C4-2B (cell line): ENCODE results near the gene AKT1S1.

ENCODE experiments used
- H3K27ac ChIP-seq: fragments of 450-650 bp; 2 replicates; pipeline ENCODE4 v1.5.1; 2017
- ZFX ChIP-seq: fragments of 450-650 bp; IDR thresholded peaks from 2 replicates; pipeline ENCODE4 v1.6.1; 2017
- TF ChIP-seq, protein P1 (sequence below): fragments of 450-650 bp; conservative IDR thresholded peaks from 2 replicates; pipeline ENCODE4 v1.5.1; 2017; ENCODE audit warnings: mild to moderate bottlenecking

AKT1S1 gene

DNA sequence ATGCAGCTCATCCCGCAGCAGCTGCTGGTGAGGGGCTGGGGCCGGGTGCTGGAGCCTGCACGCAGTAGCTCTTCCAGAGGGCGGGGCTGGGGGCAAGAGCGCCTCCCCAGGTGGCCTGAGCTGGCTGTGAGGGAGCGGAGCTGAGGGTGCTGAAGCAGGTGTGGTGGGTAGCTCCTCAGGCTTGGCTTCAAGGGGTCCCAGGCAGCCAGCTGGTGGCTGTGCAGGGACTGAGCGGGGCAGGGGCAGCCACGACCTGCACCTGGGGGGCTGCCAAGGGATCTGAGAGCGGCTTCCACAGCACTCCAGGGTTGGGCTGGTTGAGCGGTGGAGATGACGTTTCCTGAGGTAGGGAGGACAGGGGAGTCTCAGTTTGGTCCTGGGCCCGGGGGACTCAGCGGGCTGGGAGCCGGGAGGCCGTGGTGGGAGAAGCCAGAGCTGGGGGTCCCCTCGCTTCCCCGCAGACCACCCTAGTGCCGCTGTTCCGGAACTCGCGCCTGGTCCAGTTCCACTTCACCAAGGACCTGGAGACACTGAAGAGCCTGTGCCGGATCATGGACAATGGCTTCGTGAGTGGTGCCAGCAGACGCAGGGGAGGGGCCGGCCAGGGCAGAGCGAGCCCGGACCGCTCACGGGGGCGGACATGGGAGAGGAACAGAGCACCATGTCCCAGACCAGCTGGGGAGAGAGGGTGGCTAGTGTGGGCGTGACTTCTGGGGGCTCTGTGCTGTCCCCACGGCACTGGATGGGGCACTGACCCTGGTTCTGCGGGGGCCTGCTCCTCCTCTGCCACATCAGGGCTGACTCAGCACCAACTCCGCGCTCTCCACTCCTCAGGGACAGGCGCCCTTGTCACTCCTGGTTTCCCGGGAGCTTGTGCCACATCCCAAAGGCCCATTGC lies 18.8 kb downstream of the AKT1S1 start:
- no peak overlapping the region for H3K27ac ChIP-seq
- TF ChIP-seq, protein P1, sequence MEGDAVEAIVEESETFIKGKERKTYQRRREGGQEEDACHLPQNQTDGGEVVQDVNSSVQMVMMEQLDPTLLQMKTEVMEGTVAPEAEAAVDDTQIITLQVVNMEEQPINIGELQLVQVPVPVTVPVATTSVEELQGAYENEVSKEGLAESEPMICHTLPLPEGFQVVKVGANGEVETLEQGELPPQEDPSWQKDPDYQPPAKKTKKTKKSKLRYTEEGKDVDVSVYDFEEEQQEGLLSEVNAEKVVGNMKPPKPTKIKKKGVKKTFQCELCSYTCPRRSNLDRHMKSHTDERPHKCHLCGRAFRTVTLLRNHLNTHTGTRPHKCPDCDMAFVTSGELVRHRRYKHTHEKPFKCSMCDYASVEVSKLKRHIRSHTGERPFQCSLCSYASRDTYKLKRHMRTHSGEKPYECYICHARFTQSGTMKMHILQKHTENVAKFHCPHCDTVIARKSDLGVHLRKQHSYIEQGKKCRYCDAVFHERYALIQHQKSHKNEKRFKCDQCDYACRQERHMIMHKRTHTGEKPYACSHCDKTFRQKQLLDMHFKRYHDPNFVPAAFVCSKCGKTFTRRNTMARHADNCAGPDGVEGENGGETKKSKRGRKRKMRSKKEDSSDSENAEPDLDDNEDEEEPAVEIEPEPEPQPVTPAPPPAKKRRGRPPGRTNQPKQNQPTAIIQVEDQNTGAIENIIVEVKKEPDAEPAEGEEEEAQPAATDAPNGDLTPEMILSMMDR: no peak
- no peak for TF ChIP-seq ZFX

DNA sequence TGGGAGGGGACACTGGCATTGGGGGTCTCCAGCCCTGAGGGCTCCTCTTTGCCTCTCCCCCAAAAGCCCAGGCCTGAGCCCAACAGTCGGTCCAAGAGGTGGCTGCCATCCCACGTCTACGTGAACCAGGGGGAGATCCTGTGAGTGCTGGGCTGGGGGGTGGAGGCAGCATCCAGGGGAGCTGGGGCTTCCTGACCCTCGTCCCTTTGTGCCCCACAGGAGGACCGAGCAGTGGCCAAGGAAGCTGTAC lies 19.4 kb downstream of the AKT1S1 start:
- no peak overlapping the region for H3K27ac ChIP-seq
- TF ChIP-seq ZFX: no peak
- TF ChIP-seq, protein P1: no peak

DNA sequence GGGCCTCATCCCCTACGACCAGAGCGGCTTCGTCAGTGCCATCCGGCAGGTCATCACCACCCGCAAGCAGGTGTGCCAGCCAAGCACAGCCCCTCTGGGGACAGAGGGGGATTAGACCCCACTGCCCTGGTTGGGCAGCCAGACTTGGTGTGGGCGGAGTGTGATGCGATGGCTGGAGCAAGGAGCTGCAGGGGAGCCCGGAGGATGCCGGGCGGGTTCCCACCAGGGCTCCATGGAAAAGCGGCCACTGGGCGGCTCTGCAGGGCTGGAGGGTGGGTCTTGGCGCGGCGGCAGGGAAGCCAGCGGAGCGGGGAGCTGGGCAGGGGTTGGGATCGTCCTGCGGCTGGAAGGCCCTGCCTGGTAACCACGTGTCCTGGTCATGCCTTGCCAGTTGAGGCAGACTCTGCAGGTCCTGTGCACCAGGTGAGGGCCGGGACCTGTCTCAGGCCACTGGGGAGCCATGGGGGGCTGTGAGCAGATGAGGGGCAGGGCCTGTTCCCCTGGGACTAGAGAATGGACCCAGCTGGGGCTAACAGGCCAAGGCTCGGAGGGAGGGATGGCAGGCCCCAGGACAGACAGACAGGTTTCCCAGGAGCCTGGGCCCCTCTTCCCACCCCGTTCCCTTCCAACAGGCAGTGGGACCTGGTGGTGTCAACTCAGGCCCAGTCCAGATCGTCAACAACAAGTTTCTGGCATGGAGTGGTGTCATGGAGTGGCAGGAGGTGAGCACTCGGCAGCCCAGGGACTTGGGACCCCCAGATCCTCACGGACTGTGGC lies 19.9 kb downstream of the AKT1S1 start:
- TF ChIP-seq ZFX: no peak
- TF ChIP-seq, protein P1: no peak
- no peak overlapping the region for H3K27ac ChIP-seq

DNA sequence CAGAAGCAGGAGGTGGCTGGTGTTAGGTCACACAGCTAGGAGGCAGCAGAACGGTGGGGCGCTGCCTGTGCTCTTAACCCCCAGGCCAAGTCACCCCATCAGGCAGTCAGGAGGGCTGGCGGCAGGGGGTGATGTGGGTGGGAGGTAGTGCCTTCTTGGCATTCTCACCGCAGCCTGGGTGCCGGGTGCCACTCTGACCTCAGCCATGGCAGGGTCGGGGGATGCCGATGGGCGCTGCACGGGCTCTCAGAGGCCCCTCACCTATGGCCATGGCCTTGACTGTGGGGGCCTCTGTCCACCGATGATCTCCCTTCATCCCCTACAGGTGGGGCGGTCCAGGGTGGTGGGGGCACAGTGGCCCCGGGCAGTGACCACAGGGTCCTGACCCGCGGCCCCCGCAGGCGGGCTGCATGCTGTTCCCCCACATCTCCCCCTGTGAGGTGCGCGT lies 20.6 kb downstream of the AKT1S1 start:
- TF ChIP-seq, protein P1: no peak
- no peak for TF ChIP-seq ZFX
- no peak overlapping the region for H3K27ac ChIP-seq

DNA sequence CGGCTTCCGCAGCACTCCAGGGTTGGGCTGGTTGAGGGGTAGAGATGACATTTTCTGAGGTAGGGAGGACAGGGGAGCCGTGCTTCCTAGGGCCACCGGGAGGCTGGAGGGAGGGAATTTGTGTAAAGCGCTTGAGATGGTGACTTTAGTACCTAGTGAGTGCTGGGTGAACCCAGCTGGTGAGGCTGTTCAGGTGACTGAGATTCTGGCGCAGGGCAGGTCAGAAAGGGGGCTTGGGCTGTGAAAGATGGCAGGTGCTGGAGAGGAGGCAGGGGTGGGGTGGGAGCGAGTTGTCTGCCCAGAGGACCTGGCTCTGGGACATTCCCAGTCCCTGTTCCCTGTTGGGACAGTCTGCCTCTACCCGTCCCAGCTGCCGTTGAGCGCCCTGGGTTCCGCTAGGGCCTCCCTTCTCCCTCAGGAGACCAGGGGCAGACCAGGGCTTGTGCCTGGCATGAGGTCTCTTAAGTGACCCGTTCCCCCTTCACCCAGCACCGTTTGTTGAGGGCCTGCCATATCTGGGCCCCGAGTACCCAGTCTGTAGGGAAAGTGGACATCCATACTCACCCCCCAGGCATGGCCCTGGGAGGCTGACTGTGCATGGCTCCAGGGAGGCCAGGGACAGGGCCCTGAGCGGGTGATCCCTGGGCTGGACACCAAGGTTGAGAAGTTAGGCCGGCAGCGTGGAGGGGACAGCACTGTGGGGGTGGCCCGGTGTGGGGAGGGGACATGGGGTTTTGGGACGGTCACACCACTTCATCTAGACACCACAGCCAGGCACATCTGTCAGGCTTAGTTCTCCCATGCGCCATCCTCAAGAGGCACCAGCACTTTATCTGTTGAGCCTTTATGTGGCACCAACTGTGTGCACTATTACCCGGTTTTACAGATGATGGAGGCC lies 21.2 kb downstream of the AKT1S1 start:
- TF ChIP-seq ZFX: no peak
- TF ChIP-seq, protein P1: no peak
- 0 out of 2 replicates have a peak overlapping the region, but pooled peaks have one; percentile 5 for H3K27ac ChIP-seq

DNA sequence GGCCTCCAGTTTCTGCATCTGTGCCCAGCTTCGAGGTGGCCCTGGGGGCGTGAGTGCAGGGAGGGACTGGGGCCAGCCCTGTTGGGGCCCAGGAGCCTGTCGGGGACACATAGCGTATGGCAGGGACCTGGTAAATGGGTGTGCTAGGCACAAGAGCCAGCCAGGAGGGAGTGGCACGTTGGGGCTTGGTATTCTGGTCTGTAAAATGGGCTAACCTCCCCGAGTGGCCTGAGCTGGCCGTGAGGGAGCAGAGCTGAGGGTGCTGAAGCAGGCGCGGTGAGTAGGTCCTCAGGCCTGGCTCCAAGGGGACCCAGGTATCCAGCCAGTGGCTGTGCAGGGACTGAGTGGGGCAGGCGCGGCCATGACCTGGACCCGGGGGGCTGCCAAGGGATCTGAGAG lies 21.9 kb downstream of the AKT1S1 start:
- TF ChIP-seq, protein P1: no peak
- no peak for TF ChIP-seq ZFX
- 0 out of 2 replicates have a peak overlapping the region, but pooled peaks have one; percentile 5 for H3K27ac ChIP-seq
